C4-2B (cell line): ENCODE data around the gene BRAF.
"Not testable (repeated sequence)": the region's sequence is repeated elsewhere in the genome, so short reads cannot be mapped to it uniquely, and the experiment has no call there.

Source experiments
- H3K27ac ChIP-seq: fragments of 450-650 bp; 2 replicates; pipeline ENCODE4 v1.5.1; 2017
- ZFX ChIP-seq: fragments of 450-650 bp; IDR thresholded peaks from 2 replicates; pipeline ENCODE4 v1.6.1; 2017
- TF ChIP-seq, protein P1 (sequence below): fragments of 450-650 bp; conservative IDR thresholded peaks from 2 replicates; pipeline ENCODE4 v1.5.1; 2017; ENCODE audit warnings: mild to moderate bottlenecking

The BRAF gene

DNA sequence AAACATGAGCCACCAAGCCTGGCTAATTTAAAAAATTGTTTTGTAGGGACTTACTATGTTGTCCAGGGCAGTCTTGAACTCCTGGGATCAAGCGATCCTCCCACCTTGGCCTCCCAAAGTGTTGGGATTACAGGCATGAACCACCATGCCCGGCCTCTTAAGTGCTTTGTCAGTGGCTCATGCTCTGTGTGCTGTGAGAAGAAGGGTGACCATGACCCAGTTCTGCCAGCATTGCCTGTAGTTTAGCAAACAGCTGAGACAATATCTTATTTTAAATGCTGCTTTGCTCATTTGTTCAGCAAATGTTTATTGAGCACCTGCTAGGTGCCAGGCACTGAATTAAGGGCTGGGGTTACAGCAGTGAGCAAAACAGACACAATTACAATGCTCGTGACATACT is 243.0 kb downstream of the BRAF start:
- TF ChIP-seq, protein P1, sequence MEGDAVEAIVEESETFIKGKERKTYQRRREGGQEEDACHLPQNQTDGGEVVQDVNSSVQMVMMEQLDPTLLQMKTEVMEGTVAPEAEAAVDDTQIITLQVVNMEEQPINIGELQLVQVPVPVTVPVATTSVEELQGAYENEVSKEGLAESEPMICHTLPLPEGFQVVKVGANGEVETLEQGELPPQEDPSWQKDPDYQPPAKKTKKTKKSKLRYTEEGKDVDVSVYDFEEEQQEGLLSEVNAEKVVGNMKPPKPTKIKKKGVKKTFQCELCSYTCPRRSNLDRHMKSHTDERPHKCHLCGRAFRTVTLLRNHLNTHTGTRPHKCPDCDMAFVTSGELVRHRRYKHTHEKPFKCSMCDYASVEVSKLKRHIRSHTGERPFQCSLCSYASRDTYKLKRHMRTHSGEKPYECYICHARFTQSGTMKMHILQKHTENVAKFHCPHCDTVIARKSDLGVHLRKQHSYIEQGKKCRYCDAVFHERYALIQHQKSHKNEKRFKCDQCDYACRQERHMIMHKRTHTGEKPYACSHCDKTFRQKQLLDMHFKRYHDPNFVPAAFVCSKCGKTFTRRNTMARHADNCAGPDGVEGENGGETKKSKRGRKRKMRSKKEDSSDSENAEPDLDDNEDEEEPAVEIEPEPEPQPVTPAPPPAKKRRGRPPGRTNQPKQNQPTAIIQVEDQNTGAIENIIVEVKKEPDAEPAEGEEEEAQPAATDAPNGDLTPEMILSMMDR, result no peak
- no peak for TF ChIP-seq ZFX
- no peak overlapping the region for H3K27ac ChIP-seq

DNA sequence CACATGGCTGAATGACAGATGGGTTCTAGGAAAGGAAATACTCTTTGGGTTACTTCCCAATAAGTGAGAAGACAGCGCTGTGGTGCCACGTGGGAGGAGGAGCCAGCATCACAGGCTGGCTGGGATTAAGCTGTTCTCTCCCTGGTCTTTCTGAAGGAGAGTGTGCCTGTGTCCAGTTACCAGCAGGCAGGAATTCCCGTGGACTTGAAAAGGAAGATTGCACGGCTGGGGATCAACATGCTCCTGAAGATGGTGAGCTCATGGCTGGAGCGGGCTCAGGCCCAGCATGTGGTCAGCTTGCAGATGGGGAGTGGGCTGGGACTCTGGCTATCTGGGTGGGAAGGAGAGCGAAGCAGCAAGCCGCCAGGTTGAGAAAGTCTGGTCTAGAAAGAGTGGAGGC is 243.8 kb downstream of the BRAF start:
- no peak overlapping the region for H3K27ac ChIP-seq
- TF ChIP-seq, protein P1, result no peak
- TF ChIP-seq ZFX, result no peak

DNA sequence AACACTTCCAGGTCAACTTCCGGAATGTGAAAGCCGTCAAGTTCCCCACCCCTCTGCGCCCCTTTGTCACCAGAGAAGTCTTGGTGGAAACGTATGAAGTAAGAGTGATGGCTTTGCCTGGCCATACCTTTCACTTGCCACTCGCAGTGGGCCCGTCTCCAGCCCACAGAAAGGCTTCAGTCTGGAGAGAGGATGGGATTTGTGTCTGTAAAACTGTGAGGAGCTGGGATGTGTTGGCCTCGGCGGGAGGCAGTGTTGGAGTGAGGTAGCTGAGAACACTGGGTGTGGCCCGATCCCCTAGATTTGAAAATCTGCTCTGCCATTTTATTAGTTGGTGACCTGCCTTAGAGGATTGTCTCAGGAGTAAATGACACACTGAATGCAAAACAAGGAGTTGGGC is 245.5 kb downstream of the BRAF start:
- H3K27ac ChIP-seq, result no peak overlapping the region

DNA sequence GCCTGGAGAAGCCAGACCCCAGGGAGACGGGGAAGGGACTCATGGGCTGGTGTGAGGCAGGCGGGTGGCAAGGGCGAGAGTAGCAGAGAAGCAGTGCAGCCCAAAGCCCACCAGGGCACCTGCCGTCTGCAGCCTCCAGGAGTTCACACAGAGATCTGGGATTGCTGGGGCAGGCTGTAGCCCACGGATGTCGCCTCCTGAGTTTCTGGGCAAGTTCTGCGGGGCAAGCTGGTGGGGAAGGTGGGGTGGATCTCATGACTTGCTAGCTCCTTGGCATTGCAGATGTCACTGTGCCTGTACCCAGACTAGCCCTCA is 246.0 kb downstream of the BRAF start:
- no peak for TF ChIP-seq ZFX
- TF ChIP-seq, protein P1, result no peak
- H3K27ac ChIP-seq, result no peak overlapping the region

More for the DNA sequence above, 245.5 kb downstream of the BRAF start:
- TF ChIP-seq ZFX, result no peak
- TF ChIP-seq, protein P1, result no peak

DNA sequence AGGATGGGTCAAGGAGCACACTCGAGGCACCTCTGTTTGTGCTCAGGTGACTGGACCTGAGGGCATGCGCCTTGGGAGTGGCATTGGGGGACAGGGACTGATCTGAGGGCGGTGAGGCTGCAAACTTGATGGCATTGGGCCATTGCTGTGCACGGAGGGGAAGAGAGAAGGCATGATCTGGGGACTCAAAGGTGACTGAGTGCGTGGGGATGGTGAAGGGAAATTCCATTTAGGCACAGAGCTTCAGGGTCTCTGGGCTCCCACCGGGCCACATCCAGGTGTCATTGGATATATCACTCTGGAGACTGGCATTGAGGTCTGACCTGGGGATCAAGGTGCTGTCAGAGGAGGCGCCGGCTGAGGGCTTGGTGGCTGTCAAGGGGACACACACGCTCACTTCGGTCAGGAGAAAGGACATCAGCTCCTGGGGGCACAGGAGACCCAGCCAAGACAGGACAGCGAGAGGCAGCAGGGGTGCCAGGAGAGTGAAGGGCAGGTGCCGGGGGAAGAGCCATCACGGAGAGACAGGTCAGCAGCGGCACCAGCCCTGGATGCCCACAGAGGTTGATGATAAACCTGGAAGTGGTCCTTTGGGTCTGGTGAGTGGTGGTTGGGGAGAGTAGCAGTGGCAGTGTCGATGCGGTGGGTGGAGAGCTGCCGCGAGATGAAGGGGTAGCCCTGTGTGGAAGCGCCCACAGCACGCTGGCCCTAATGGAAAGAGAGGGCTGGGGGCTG is 246.5 kb downstream of the BRAF start:
- TF ChIP-seq, protein P1, result no peak
- no peak for TF ChIP-seq ZFX
- no peak overlapping the region for H3K27ac ChIP-seq

DNA sequence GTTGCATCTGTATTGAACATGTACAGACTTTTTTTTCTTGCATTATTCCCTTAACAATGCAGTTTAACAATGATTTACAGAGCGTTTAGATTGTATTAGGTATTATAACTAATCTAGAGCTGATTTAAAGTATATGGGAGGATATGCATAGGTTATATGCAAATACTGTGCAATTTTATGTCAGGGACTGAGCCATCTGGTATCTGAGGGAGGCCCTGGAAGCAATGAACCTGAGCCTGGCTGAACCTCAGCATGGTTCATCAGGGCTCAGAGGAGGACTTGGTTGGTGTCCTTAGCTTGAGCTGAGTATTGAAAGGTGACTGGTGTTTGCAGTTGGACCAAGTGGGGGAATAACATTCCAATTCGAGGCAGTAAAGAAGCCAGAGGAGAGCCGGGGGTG is 247.2 kb downstream of the BRAF start:
- H3K27ac ChIP-seq, result no peak overlapping the region
- TF ChIP-seq ZFX, result no peak
- TF ChIP-seq, protein P1, result no peak

DNA sequence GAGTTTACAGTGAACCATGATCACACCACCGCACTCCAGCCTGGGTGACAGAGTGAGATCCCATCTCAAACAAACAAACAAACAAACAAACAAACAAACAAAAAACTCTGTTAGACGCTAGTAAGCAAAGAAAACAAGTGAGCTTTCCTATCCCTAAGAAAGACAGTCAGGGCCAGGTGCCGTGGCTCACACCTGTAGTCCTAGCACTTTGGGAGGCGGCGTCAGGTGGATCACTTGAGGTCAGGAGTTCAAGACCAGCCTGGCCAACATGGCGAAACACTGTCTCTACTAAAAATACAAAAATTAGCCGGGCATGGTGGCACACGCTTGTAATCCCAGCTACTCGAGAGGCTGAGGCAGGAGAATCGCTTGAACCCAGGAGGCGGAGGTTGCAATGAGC is 247.8 kb downstream of the BRAF start:
- not testable (repeated sequence) for H3K27ac ChIP-seq

DNA sequence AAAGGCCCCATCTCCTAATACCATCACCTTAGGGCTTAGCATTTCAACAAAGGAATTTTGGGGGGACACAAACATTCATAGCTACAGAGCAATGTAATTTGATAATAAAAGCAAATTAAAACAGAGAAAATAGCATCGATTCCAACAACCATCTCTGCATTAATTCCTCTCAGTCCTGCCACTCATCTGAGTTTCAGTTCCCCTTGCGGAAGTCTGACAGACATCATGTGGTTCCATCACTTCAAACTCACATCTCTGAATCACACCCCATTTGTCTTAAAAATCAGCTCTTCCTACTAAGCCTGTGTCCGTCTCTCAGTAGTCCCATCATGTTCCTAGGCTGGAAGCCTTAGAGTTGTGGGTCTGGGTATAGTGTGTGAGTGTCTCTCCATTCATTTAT is 248.4 kb downstream of the BRAF start:
- H3K27ac ChIP-seq, result no peak overlapping the region
- no peak for TF ChIP-seq ZFX
- TF ChIP-seq, protein P1, result no peak
